Neural cell (in vitro differentiated cells): ENCODE data around the gene PLA2G2D. TPM values are rescaled to one million over a fixed set of nuclear protein-coding genes. Genes with fewer than 3 reads are reported as not detected.

Experiments used
- H2AFZ ChIP-seq: fragments of 200-600, 300-800 bp; sonication (generic), shearing (Covaris generic); 2 replicates; pipeline ENCODE4 v1.6.0; 2014; ENCODE audit warnings: low read depth, mild to moderate bottlenecking, antibody characterized with exemption, low read length, moderate library complexity
- H3F3A ChIP-seq: fragments of 200-600 bp; shearing (Covaris generic); 2 replicates; pipeline ENCODE4 v1.6.1; 2016; ENCODE audit warnings: mild to moderate bottlenecking, moderate library complexity, mixed read lengths, antibody characterized with exemption, low read length; ENCODE audit not compliant: insufficient read depth, poor library complexity, severe bottlenecking
- H3K27ac ChIP-seq: fragments of 200-600, 300-800 bp; sonication (generic), shearing (Covaris generic); 2 replicates; pipeline ENCODE4 v1.5.1; 2014; ENCODE audit warnings: mild to moderate bottlenecking, low read length, moderate library complexity
- H3K27me3 ChIP-seq: fragments of 300-800, 200-600 bp; sonication (generic), shearing (Covaris generic); 2 replicates; pipeline ENCODE4 v1.6.0; 2014; ENCODE audit warnings: mild to moderate bottlenecking, low read depth, low read length, moderate library complexity; ENCODE audit not compliant: insufficient read depth
- H3K36me3 ChIP-seq: fragments of 300-800, 200-600 bp; sonication (generic), shearing (Covaris generic); 2 replicates; pipeline ENCODE4 v1.5.1; 2014; ENCODE audit warnings: mild to moderate bottlenecking, antibody characterized with exemption, low read length, moderate library complexity; ENCODE audit not compliant: insufficient read depth
- H3K4me2 ChIP-seq: fragments of 300-800, 200-600 bp; sonication (generic), shearing (Covaris generic); 2 replicates; pipeline ENCODE4 v1.6.0; 2014; ENCODE audit warnings: mild to moderate bottlenecking, low read length
- H3K4me3 ChIP-seq: fragments of 300-800, 200-600 bp; sonication (generic), shearing (Covaris generic); 2 replicates; pipeline ENCODE4 v1.5.1; 2014; ENCODE audit warnings: mild to moderate bottlenecking, low read length, moderate library complexity
- H3K79me2 ChIP-seq: fragments of 200-600 bp; shearing (Covaris generic); replicated peaks from 2 replicates; pipeline ENCODE4 v1.6.0; 2014; ENCODE audit warnings: mild to moderate bottlenecking, low read length, moderate library complexity; ENCODE audit not compliant: insufficient read depth
- H3K9ac ChIP-seq: fragments of 300-800, 200-600 bp; sonication (generic), shearing (Covaris generic); 2 replicates; pipeline ENCODE4 v1.6.1; 2016; ENCODE audit warnings: mild to moderate bottlenecking, low read length, mixed read lengths
- H3K9me2 ChIP-seq: fragments of 200-600 bp; shearing (Covaris generic); 2 replicates; pipeline ENCODE4 v1.6.1; 2016; ENCODE audit warnings: mild to moderate bottlenecking, low read length, mixed read lengths; ENCODE audit not compliant: insufficient read depth
- H3K9me3 ChIP-seq: fragments of 200-600, 300-800 bp; sonication (generic), shearing (Covaris generic); 2 replicates; pipeline ENCODE4 v1.6.1; 2016; ENCODE audit warnings: mild to moderate bottlenecking, mixed run types, low read length, moderate library complexity, mixed read lengths
- H4K20me1 ChIP-seq: fragments of 200-600 bp; shearing (Covaris generic); 2 replicates; pipeline ENCODE4 v1.6.1; 2016; ENCODE audit warnings: mild to moderate bottlenecking, mixed run types; ENCODE audit not compliant: insufficient read depth
- CTCF ChIP-seq: fragments of 450-650 bp; IDR thresholded peaks from 2 replicates; pipeline ENCODE4 v1.5.1; 2014; ENCODE audit warnings: antibody characterized with exemption, mild to moderate bottlenecking, moderate library complexity; ENCODE audit not compliant: poor library complexity, severe bottlenecking
- EP300 ChIP-seq: fragments of 450-650 bp; conservative IDR thresholded peaks from 2 replicates; pipeline ENCODE4 v1.6.1; 2014; ENCODE audit warnings: antibody characterized with exemption, mild to moderate bottlenecking, moderate library complexity; ENCODE audit not compliant: poor library complexity, severe bottlenecking
- EZH2 ChIP-seq: fragments of 200-600, 300-800 bp; shearing (Covaris generic), sonication (generic); IDR thresholded peaks from 2 replicates; pipeline ENCODE4 v1.6.1; 2014; ENCODE audit warnings: antibody characterized with exemption, low read length, borderline replicate concordance, mild to moderate bottlenecking; ENCODE audit not compliant: insufficient read depth, poor library complexity, severe bottlenecking
- MXI1 ChIP-seq: fragments of 450-650 bp; conservative IDR thresholded peaks from 2 replicates; pipeline ENCODE4 v1.6.1; 2014; ENCODE audit warnings: antibody characterized with exemption, mild to moderate bottlenecking; ENCODE audit not compliant: poor library complexity, severe bottlenecking
- POLR2AphosphoS5 ChIP-seq: IDR thresholded peaks from 2 replicates; pipeline ENCODE4 v1.6.1; 2012
- RAD21 ChIP-seq: fragments of 450-650 bp; conservative IDR thresholded peaks from 2 replicates; pipeline ENCODE4 v1.6.1; 2014; ENCODE audit warnings: antibody characterized with exemption, mild to moderate bottlenecking, moderate library complexity
- REST ChIP-seq: IDR thresholded peaks from 2 replicates; pipeline ENCODE4 v1.6.1; 2012; ENCODE audit warnings: borderline replicate concordance
- SMC3 ChIP-seq: fragments of 450-650 bp; conservative IDR thresholded peaks from 2 replicates; pipeline ENCODE4 v1.6.1; 2014; ENCODE audit warnings: antibody characterized with exemption, mild to moderate bottlenecking, moderate library complexity; ENCODE audit not compliant: poor library complexity
- TAF1 ChIP-seq: IDR thresholded peaks from 2 replicates; pipeline ENCODE4 v1.6.1; 2012; ENCODE audit warnings: low read depth
- polyA plus RNA-seq: library from polyadenylated mRNA; depleted of rRNA; stranded (reverse); fragments of >200 nt; gene quantifications from 2 replicates; pipeline ENCODE4 v1.2.3, GENCODE V29; 2014

PLA2G2D gene
- polyA plus RNA-seq, 1 donor from 2014 or later: not detected

- Histone ChIP-seq H3K9me2 (no peaks in the 10 kb centered on the region), H4K20me1 (no peaks in the 10 kb centered on the region), H3K36me3 (no peaks in the 10 kb centered on the region), H3K9ac (no peak overlapping the region), H3K79me2 (no peaks in the 10 kb centered on the region), H3K9me3 (no peaks in the 10 kb centered on the region), H3F3A (no peaks in the 10 kb centered on the region), H2AFZ (no peak overlapping the region), H3K4me2 (no peak overlapping the region), H3K4me3 (no peak overlapping the region), H3K27ac (no peak overlapping the region), H3K27me3 (no peaks in the 10 kb centered on the region)
- TF ChIP-seq SMC3: no peak
- no peak for TF ChIP-seq EZH2
- TF ChIP-seq CTCF: no peak
- no peak for TF ChIP-seq TAF1
- TF ChIP-seq RAD21: no peak
- no peak for TF ChIP-seq EP300
Observed at GRCh38 chr1:20148571-20149500, 29.5 kb upstream of the PLA2G2D start.

GRCh38 chr1:20147846-20148570 lies 28.7 kb upstream of the PLA2G2D start:
- Histone ChIP-seq H3K27me3 (no peaks in the 10 kb centered on the region), H2AFZ (no peak overlapping the region), H3K9ac (no peak overlapping the region), H3K4me2 (no peak overlapping the region), H3K79me2 (no peaks in the 10 kb centered on the region), H4K20me1 (no peaks in the 10 kb centered on the region), H3K27ac (no peak overlapping the region), H3K9me3 (no peaks in the 10 kb centered on the region), H3K4me3 (no peak overlapping the region), H3F3A (no peaks in the 10 kb centered on the region), H3K36me3 (no peaks in the 10 kb centered on the region), H3K9me2 (no peaks in the 10 kb centered on the region)
- no peak for TF ChIP-seq RAD21
- no peak for TF ChIP-seq REST
- TF ChIP-seq MXI1: no peak
- no peak for TF ChIP-seq EP300
- TF ChIP-seq EZH2: no peak
- no peak for TF ChIP-seq POLR2AphosphoS5
- no peak for TF ChIP-seq SMC3
- TF ChIP-seq TAF1: no peak
- no peak for TF ChIP-seq CTCF
